Measurements from ENCODE around the gene GNGT2.

DNA sequence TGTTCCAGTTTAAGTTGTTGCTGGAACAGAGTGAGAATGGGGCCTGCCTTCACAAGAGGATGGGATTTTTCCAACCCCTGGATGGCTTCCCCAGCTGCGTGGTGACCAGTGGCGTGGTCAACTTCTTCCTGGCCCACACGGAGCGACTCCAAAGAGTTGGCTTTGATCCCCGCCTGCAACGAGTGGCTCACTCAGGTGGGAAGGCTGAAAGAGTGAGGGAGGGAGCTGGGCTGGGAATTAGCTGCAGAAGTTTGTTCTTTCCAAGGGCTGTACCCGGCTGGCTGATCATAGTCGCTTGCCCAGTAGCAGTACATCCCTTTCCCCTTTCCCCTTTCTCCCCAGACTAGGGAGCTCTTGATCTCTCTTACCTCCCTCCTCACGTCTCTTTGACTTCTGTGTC lies 41.7 kb downstream of the GNGT2 start:
- TF ChIP-seq, protein P1, sequence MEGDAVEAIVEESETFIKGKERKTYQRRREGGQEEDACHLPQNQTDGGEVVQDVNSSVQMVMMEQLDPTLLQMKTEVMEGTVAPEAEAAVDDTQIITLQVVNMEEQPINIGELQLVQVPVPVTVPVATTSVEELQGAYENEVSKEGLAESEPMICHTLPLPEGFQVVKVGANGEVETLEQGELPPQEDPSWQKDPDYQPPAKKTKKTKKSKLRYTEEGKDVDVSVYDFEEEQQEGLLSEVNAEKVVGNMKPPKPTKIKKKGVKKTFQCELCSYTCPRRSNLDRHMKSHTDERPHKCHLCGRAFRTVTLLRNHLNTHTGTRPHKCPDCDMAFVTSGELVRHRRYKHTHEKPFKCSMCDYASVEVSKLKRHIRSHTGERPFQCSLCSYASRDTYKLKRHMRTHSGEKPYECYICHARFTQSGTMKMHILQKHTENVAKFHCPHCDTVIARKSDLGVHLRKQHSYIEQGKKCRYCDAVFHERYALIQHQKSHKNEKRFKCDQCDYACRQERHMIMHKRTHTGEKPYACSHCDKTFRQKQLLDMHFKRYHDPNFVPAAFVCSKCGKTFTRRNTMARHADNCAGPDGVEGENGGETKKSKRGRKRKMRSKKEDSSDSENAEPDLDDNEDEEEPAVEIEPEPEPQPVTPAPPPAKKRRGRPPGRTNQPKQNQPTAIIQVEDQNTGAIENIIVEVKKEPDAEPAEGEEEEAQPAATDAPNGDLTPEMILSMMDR (IDR thresholded peaks at IDR 0.05): no peak
- TF ChIP-seq POLR2AphosphoS5 (IDR thresholded peaks at IDR 0.05) (no peak), POLR2A (IDR thresholded peaks at IDR 0.05; ENCODE audit: low read depth) (no peak)
